Fibroblast of villous mesenchyme (primary cell): ENCODE results near the gene SH3GL3. TPM values are rescaled to one million over a fixed set of nuclear protein-coding genes. Genes with fewer than 3 reads are reported as not detected.

ENCODE experiments used
- DNase-seq: peaks from one replicate; pipeline ENCODE4 v3.0.0-alpha.2; 2010; ENCODE audit warnings: low read depth
- H3K4me3 ChIP-seq: 2 replicates; pipeline ENCODE4 v1.5.1; 2011; ENCODE audit warnings: low read depth, mild to moderate bottlenecking, low read length
- total RNA-seq: library from RNA; depleted of rRNA; stranded (reverse); fragments of >200 nt; gene quantifications from 2 replicates; pipeline ENCODE4 v1.2.3, GENCODE V29; 2012
- TF ChIP-seq, protein P1 (sequence below): IDR thresholded peaks from 2 replicates; pipeline ENCODE4 v1.5.1; 2012; ENCODE audit warnings: low read depth, mild to moderate bottlenecking, low read length; ENCODE audit not compliant: insufficient read depth

SH3GL3 gene
- total RNA-seq, 1 donor, result under 0.01 TPM

DNA sequence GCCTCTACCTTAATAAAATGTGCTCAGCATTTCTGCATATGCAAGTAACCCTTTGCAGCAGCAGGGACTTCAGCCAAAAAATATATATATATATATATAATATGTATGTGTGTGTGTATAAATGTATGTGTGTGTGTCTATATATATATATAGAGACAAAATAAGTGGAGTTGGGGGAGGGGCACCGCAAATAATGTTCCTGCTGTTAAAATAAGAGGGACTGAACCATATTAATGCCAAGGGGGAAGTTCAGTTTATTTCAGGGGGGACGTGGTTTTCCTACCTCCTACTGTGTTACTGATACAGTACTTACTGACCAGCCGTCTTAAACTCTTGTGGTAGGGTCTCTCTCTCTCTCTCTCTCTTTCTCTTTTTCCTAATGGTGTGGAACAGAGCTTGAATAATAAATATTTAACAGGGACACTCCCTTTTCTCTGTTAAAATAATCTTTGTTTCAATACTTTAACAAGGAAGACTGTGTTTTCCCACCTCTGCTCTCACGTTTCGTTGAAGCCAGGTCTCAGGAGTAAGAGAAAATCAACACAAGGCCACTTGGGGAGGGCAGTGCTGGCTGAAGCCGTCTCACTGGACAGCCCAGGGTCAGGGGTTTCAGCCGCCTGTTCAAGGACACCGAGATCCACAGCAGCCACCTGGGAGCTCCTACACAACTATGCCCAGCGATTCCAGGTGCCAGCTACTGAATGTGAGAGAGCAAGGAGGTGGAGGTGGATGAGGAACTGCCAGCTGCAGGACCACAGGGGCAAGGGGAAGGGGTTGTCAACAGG is 164.0 kb downstream of the SH3GL3 start:
- H3K4me3 ChIP-seq, result no peak overlapping the region
- TF ChIP-seq, protein P1, sequence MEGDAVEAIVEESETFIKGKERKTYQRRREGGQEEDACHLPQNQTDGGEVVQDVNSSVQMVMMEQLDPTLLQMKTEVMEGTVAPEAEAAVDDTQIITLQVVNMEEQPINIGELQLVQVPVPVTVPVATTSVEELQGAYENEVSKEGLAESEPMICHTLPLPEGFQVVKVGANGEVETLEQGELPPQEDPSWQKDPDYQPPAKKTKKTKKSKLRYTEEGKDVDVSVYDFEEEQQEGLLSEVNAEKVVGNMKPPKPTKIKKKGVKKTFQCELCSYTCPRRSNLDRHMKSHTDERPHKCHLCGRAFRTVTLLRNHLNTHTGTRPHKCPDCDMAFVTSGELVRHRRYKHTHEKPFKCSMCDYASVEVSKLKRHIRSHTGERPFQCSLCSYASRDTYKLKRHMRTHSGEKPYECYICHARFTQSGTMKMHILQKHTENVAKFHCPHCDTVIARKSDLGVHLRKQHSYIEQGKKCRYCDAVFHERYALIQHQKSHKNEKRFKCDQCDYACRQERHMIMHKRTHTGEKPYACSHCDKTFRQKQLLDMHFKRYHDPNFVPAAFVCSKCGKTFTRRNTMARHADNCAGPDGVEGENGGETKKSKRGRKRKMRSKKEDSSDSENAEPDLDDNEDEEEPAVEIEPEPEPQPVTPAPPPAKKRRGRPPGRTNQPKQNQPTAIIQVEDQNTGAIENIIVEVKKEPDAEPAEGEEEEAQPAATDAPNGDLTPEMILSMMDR, result no peak
- DNase-seq, result no peak

DNA sequence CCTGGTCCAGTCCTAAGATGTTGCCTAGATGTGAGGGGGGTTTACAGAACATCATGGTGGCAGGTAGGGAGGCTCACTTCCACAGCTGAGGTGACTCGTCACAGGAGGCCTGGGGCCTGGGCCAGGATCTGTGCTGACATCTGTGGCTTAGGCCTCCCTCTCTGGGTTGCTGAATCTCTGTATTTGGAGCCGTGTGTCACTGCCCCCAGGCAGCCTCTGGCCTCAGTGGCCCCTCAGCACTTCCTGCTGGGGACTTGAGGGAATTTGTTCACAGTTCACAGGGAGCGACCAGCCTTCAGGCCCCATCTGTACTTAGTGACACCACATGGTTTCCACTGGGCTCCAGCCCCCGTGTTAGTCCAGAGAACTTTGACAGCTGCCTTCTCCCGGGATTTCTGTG is 165.1 kb downstream of the SH3GL3 start:
- H3K4me3 ChIP-seq, result no peak overlapping the region
- TF ChIP-seq, protein P1, result no peak

DNA sequence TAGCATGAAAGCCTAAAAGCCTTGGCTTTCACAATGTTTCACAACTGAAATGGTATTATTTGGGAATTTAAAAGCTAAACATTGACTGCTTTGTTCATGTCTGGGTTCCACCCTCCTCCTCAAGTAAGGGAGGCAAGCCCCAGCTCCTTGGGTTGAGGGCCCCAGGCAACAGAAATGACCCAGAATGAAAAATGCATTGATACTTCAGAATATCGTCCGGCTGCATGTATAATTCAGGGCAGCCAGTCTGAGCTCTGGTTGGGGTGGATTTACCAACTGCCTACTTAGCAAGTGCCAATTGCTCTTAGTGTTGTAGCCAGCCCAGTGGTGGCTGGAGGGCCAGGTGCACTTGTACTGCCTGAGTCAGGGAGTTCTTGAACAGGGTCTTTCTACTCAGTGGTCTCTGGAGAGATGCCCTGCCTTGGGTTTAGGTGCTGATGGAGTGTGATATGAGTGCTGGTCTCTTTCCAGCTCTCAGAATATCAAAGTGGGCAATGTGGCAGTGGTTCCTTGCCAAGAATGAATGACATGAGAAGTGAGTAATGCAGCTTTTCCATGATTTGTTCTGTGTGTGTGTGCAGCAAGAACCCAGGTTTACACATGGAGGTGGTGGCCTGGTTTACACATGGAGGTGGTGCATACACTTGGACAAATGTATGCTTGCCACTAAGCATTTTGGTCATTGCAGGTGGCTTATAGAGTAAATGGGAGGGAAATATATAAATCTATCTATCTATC is 165.9 kb downstream of the SH3GL3 start:
- TF ChIP-seq, protein P1, result no peak
- DNase-seq, result no peak
- no peak overlapping the region for H3K4me3 ChIP-seq

More for the DNA sequence above, 165.1 kb downstream of the SH3GL3 start:
- DNase-seq, result no peak

DNA sequence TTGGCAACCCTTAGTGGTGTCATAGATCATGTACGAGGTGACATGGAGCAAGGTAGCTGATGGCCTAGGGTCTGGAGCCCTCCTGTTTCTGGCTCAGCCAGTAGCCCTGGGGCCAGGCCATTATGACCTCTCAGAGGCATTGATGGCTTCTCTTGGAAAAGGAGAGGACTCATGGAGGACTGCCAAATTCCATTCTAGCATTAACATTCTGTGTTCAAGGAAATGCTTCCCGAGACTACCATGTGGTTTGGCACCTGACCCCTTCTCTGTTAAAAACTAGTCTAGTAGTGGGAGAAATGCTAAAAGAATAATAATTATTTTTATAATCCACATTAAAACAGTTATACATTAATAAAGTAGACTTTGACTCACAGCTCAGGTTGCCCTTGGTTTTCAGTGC is 166.6 kb downstream of the SH3GL3 start:
- TF ChIP-seq, protein P1, result no peak
- no peak overlapping the region for H3K4me3 ChIP-seq
- no peak for DNase-seq

DNA sequence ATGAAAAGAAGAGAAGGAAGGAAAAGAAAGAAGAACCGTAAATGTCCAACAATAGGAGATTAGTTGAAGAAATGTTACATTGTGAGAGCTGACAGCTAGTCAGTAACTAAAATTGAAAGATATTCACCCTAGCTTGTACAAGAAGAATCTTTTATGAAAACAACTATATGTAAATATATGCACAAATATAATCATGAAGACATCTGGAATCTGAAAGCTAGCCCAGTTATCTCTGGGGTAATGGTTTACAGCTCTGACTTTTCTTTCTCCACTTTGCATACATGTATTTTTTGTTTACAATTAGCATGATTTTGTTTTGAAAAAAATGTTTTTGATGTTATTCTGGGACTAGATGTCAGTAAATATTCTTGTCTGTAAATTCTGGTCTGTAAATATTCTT is 169.7 kb downstream of the SH3GL3 start:
- TF ChIP-seq, protein P1, result no peak
- no peak for DNase-seq
- no peak overlapping the region for H3K4me3 ChIP-seq

DNA sequence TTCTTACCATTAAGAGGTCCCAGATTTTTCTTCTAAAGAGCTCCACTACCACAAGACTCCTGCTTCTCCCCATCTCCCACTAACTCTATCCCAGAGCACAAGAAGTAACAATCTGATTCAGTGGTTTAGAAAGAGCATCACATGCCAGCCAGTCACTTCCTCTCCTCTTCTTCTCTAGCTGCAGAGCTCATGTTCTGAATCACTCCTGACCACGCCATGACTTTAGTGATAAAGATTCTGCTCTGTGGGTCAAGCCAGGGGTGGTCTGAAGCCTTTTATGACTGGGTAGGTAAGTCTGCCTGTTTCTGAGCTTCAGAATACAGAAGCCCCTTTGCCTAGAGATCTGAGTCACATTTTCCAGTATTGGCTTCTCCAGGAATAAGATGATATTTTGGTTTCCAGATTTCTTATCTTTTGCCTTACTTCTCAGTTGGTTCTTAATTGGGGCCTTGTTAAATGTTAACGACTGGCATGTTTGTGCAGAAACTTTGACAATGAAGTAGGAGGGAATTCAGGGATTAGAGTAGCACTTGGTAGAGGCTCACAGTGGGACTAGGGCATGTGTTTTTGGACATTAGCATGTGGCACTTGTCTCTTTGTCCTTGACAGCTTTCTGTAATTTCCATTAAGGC is 179.1 kb downstream of the SH3GL3 start:
- TF ChIP-seq, protein P1, result no peak
- DNase-seq, result no peak

More for the DNA sequence above, 179.1 kb downstream of the SH3GL3 start:
- H3K4me3 ChIP-seq, result no peak overlapping the region
